Fibroblast of lung (primary cell): ENCODE data around the gene CTSZ.

Experiments used
- CTCF ChIP-seq, 2 donors: IDR thresholded peaks in 1 of 2; conservative IDR thresholded peaks in 1 of 2; 1 replicate in 1 of 2; 2 replicates in 1 of 2; pipeline ENCODE4 v1.5.1; 2011 to 2012; ENCODE audit warnings: low read length in 2 of 2, control low read depth in 1 of 2, inconsistent platforms in 1 of 2, low read depth in 1 of 2, mild to moderate bottlenecking in 1 of 2
- EZH2 ChIP-seq: IDR thresholded peaks from 2 replicates; pipeline ENCODE4 v1.5.1; 2012; ENCODE audit warnings: low read length, control low read depth, mild to moderate bottlenecking; ENCODE audit errors: missing control alignments

GRCh38 chr20:58994390-58995159 is 12.5 kb downstream of the CTSZ start:
- no peak for TF ChIP-seq CTCF (conservative IDR thresholded peaks at IDR 0.05 in 1 of 2, IDR thresholded peaks at IDR 0.05 in 1 of 2; ENCODE audit: low read depth in 1 of 2, low read length in 2 of 2)
- TF ChIP-seq EZH2: no peak
